Heart right ventricle (tissue), 16 donors: ENCODE data around the gene CLDN6. TPM values are rescaled to one million over a fixed set of nuclear protein-coding genes. Genes with fewer than 3 reads are reported as not detected.
"Not testable (repeated sequence)": the region's sequence is repeated elsewhere in the genome, so short reads cannot be mapped to it uniquely, and the experiment has no call there.

Experiments
- ATAC-seq, 8 donors: fragments of 200-7000 bp; cut with Tn5 transposase; one replicate each; pipeline ENCODE4 v1.9.1; 2020; ENCODE audit warnings: mild to moderate bottlenecking in 8 of 8, moderate library complexity in 8 of 8, moderate number of reproducible peaks in 1 of 8
- DNase-seq, 2 donors: peaks; one replicate each; pipeline ENCODE4 v3.0.0-alpha.2; 2020
- H3K27ac ChIP-seq, 10 donors: fragments of 200-600 bp; sonication (generic) in 2 of 10; one replicate each; pipeline versions ENCODE4 v1.5.0 to v1.8.0; 2020 to 2022; ENCODE audit warnings: mild to moderate bottlenecking in 3 of 10
- H3K27me3 ChIP-seq, 7 donors: fragments of 200-600 bp; one replicate each; pipeline ENCODE4 v1.8.0; 2021 to 2022; ENCODE audit warnings: mild to moderate bottlenecking in 2 of 7
- H3K36me3 ChIP-seq, 9 donors: fragments of 200-600 bp; sonication (generic) in 1 of 9; one replicate each; pipeline versions ENCODE4 v1.5.0 to v1.8.0; 2020 to 2022; ENCODE audit warnings: mild to moderate bottlenecking in 2 of 9
- H3K4me1 ChIP-seq, 9 donors: fragments of 200-600 bp; sonication (generic) in 1 of 9; one replicate each; pipeline versions ENCODE4 v1.5.0 to v1.8.0; 2020 to 2022; ENCODE audit warnings: mild to moderate bottlenecking in 4 of 9
- H3K4me3 ChIP-seq, 10 donors: fragments of 200-600 bp; sonication (generic) in 2 of 10; one replicate each; pipeline versions ENCODE4 v1.5.0 to v1.8.0; 2020 to 2022; ENCODE audit warnings: mild to moderate bottlenecking in 7 of 10, moderate library complexity in 2 of 10
- H3K9me3 ChIP-seq, 11 donors: fragments of 200-600 bp in 10 of 11; sonication (generic) in 2 of 11; one replicate each; pipeline versions ENCODE4 v1.5.0 to v1.8.0; 2013 to 2022; ENCODE audit warnings: mild to moderate bottlenecking in 2 of 11, control low read depth in 1 of 11, moderate library complexity in 1 of 11
- WGBS, 2 donors: extraction: QIAGEN DNeasy Blood & Tissue Kit; methylation state at CpG; one replicate each; pipeline ENCODE4 v1.1.7; 2013; ENCODE audit warnings: inconsistent platforms in 1 of 2; 5-methylcytosine and 5-hydroxymethylcytosine counted together
- intact Hi-C, 10 donors: fragments of 100-400 bp; cut with DNase I; formaldehyde crosslinking; loops; one replicate each; pipeline versions ENCODE4 v1.11.1 to v1.14.2; 2022
- polyA plus RNA-seq, 2 donors: library from polyadenylated mRNA; stranded (reverse); fragments of 200-250 nt; gene quantifications; one replicate each; pipeline ENCODE4 v1.2.3, GENCODE V29; 2013
- total RNA-seq, 10 donors: library from RNA; stranded (reverse); fragmentation: NEBNext Ultra II Directional in 3 of 10; extraction: Animal tissue kit (Norgen Biotek cat#: 25700) in 3 of 10; gene quantifications; one replicate each; pipeline versions ENCODE4 v1.2.1 to v1.2.4, GENCODE V29; 2021 to 2023
- TF ChIP-seq, protein P1 (sequence below), 9 donors: fragments of 200-600 bp; sonication (generic) in 2 of 9; IDR thresholded peaks; one replicate each; pipeline versions ENCODE4 v1.5.0 to v1.8.0; 2021 to 2022; ENCODE audit warnings: antibody characterized with exemption in 9 of 9, mild to moderate bottlenecking in 5 of 9, moderate library complexity in 1 of 9
- donor health status: Arrhythmogenic right ventricular cardiomyopathy.
- donor health status: ischemic (EF 13 %, LVEDD 7.1; RV severe dilation, severe dysfunction).
- donor health status: healthy with polysubstance abuse.
- donor health status: DM: no; HTN: yes; CAD: no.
- donor health status: DM: no; HTN: no; CAD: no.
- donor health status: ischemic (EF 25% LVEDD 6.9; RV normal size, moderate dysfunction).
- donor health status: ischemic (EF 25% LVEDD 5.7; RV mildly dilated, moderate dysfunction).
- donor health status: healthy.
- donor health status: DM: yes; HTN: yes; CAD: no.
- donor health status: Ischemic cardiomyopathy.
- donor health status: ischemic (EF 35%, LVEDD 5.7; RV mildly dilated, moderate dysfunction).
- donor health status: nonischemic (EF 11% LVEDD 7.7; RV severe dilation, severe dysfunction).
- donor health status: DM: yes; HTN: yes; CAD: no.
- donor health status: PGD.
- donor health status: ischemic (EF 29% LVEDD 5.4; RV normal size, mild dysfunction).
- donor health status: nonischemic (EF 23%, LVEDD 6.1; RV moderate dilation, normal function).

Gene CLDN6
- total and polyA plus RNA-seq, 12 donors: 0.03 to 0.28 TPM; not detected in 10

DNA sequence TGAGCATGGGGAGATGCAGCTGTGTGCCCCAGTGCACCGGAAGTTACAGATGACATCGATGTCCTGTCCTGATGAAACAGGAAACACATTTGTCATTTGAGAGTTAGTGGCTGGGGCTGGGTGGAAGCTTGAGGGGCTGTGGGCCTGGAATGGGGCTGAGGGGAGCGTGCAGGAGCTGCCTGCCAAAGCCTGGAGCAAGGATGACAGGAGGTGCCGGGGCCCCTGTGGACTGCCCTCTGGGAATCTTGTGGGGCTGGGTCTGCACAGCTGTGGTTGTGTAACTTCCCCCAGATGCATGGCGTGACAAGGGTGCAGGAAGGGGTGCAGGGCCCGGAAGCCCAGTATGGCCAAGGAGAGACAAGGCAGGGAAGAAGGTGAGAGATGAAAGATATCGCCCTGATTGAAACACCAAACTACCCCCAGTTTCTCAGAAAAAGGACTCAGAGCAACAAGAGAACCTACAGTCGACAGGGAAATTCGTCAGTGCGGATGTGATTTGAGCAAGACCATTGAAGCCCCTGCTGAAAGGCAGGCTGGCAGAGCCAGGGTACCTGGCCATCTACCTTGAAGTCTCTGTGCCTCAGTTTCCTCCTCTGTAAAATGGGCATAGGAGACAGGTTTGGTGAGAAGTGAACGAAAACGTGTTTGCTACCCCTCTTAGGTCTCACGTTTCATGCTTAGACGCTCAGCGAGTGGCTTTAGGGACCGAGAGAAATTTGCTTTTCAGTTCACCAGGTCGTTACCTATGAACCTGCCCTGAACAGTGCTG lies 37.2 kb upstream of the CLDN6 start:
- Histone ChIP-seq H3K27ac (peak overlapping the region in 1 of 10 donors; percentile 76), H3K27me3 (peaks cover 0 to 8% (median 1%) of the 10 kb centered on the region in 7 donors), H3K9me3 (no peaks in the 10 kb centered on the region), H3K4me3 (no peak overlapping the region), H3K36me3 (peaks cover 0 to 15% (median 0%) of the 10 kb centered on the region in 9 donors), H3K4me1 (peaks cover 7 to 47% (median 17%) of the 10 kb centered on the region in 9 donors)
- TF ChIP-seq, protein P1, sequence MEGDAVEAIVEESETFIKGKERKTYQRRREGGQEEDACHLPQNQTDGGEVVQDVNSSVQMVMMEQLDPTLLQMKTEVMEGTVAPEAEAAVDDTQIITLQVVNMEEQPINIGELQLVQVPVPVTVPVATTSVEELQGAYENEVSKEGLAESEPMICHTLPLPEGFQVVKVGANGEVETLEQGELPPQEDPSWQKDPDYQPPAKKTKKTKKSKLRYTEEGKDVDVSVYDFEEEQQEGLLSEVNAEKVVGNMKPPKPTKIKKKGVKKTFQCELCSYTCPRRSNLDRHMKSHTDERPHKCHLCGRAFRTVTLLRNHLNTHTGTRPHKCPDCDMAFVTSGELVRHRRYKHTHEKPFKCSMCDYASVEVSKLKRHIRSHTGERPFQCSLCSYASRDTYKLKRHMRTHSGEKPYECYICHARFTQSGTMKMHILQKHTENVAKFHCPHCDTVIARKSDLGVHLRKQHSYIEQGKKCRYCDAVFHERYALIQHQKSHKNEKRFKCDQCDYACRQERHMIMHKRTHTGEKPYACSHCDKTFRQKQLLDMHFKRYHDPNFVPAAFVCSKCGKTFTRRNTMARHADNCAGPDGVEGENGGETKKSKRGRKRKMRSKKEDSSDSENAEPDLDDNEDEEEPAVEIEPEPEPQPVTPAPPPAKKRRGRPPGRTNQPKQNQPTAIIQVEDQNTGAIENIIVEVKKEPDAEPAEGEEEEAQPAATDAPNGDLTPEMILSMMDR (IDR thresholded peaks at IDR 0.05): no peak
- DNase-seq: no peak
- intact Hi-C loops: loop anchor here in 5 of 10 donors (5.0 to 10.0 kb wide), 6 partner anchors 42 to 112 kb away; partner anchors contain the start of genes ZNF205 (in 2 of the 5) and ZSCAN10 (in 1 of the 5)
- ATAC-seq: no peak
- WGBS, 2 donors: 75 to 81% methylated on average over 17 of the region's 17 CpGs

- Histone ChIP-seq H3K4me1 (peaks cover 2 to 33% (median 7%) of the 10 kb centered on the region in 9 donors), H3K27me3 (peaks cover 0 to 26% (median 15%) of the 10 kb centered on the region in 7 donors), H3K36me3 (peaks cover 0 to 15% (median 0%) of the 10 kb centered on the region in 9 donors), H3K27ac (peak overlapping the region in 1 of 10 donors; percentile 65)
- not testable (repeated sequence) for ATAC-seq, DNase-seq, H3K4me3 ChIP-seq, H3K9me3 ChIP-seq
- intact Hi-C loops: loop anchor here in 3 of 10 donors (10.0 kb wide), 2 partner anchors 61 to 111 kb away; partner anchors contain the start of gene ZNF205 (in 1 of the 3)
- 90 to 91% methylated on average over 12 of the region's 13 CpGs for WGBS, 2 donors
Measured at GRCh38 chr16:3053330-3053710, 35.3 kb upstream of the CLDN6 start.

GRCh38 chr16:3052571-3053329 lies 34.8 kb upstream of the CLDN6 start:
- Histone ChIP-seq H3K4me1 (peaks cover 0 to 28% (median under 1%) of the 10 kb centered on the region in 9 donors), H3K27me3 (peaks cover 0 to 32% (median 20%) of the 10 kb centered on the region in 7 donors), H3K27ac (peak overlapping the region in 1 of 10 donors; percentile 65), H3K36me3 (peaks cover 0 to 14% (median 0%) of the 10 kb centered on the region in 9 donors)
- DNase-seq, H3K4me3 ChIP-seq, H3K9me3 ChIP-seq: not testable (repeated sequence)
- ATAC-seq: peak in 1 of 8 donors; percentile 8
- intact Hi-C loops: loop anchor here in 3 of 10 donors (10.0 kb wide), 2 partner anchors 62 to 112 kb away; partner anchors contain the start of gene ZNF205 (in 1 of the 3)
- WGBS, 2 donors: 82 to 84% methylated on average over 10 to 11 of the region's 12 CpGs

DNA sequence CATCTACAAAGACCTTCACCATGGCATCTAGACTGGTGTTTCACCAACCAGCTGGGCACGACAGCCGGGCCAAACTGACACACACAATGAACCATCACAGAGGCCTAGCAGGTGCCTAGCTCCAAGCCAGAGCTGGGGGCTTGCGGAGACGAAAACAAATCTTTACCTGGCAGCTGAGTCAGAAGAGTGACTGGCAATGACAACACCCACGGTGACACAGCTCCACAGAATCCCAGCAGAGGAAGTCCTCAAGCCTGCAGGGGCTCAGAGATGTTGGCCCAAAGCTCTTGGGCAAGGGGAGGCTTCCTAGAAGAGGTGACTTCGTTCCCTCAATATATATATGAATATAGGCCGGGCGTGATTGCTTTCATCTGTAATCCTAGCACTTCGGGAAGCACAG lies 33.5 kb upstream of the CLDN6 start:
- DNase-seq: no peak
- intact Hi-C loops: loop anchor here in 3 of 10 donors (10.0 kb wide), 2 partner anchors 63 to 113 kb away; partner anchors contain the start of gene ZNF205 (in 1 of the 3)
- WGBS, 2 donors: 83 to 91% methylated on average over 9 of the region's 9 CpGs

More for the DNA sequence above, 33.5 kb upstream of the CLDN6 start:
- TF ChIP-seq, protein P1 (IDR thresholded peaks at IDR 0.05): no peak
- no peaks in the 10 kb centered on the region for H3K9me3 ChIP-seq
- H3K4me1 ChIP-seq: peaks cover 2 to 22% (median 5%) of the 10 kb centered on the region in 9 donors
- H3K27ac ChIP-seq: peak overlapping the region in 1 of 10 donors; percentile 65
- ATAC-seq: no peak
- H3K27me3 ChIP-seq: peaks cover 6 to 44% (median 31%) of the 10 kb centered on the region in 7 donors
- peaks cover 0 to 2% (median 0%) of the 10 kb centered on the region in 9 donors for H3K36me3 ChIP-seq
- H3K4me3 ChIP-seq: peak overlapping the region in 1 of 10 donors; percentile 7
